ENCODE results near the gene MCM7. TPM values are rescaled to one million over a fixed set of nuclear protein-coding genes. Genes with fewer than 3 reads are reported as not detected.

Gene MCM7
- total and polyA plus RNA-seq, 2 of the 4 experiments (the other 2 are of a cell fraction) = 104 to 137 TPM

GRCh38 chr7:100107125-100107737 lies 6.0 kb upstream of the MCM7 start:
- Histone ChIP-seq H2AK9ac (replicated peaks; ENCODE audit: low read depth, low read length, poor library complexity) (no peak overlapping the region), H3K9me3 (ENCODE audit: control insufficient read depth, insufficient read depth, low read length) (no peaks in the 10 kb centered on the region), H3K4me3 (ENCODE audit: insufficient read depth, low read depth, low read length) (no peak overlapping the region), H4K5ac (ENCODE audit: low read depth, low read length) (no peak overlapping the region), H3K27me3 (ENCODE audit: control insufficient read depth, insufficient read depth, low read length) (no peaks in the 10 kb centered on the region), H3K36me3 (ENCODE audit: control insufficient read depth, insufficient read depth, low read length) (peaks cover 64% of the 10 kb centered on the region), H3K4me1 (ENCODE audit: control insufficient read depth, insufficient read depth, low read length) (peaks cover 7% of the 10 kb centered on the region), H2AFZ (replicated peaks; ENCODE audit: low read length, poor library complexity) (no peak overlapping the region), H3K18ac (ENCODE audit: low read depth, low read length) (no peak overlapping the region), H3K4ac (ENCODE audit: low read depth, low read length) (no peak overlapping the region), H3K79me1 (ENCODE audit: low read depth in 1 of 2, low read length in 2 of 2) (peaks cover 5 to 18% of the 10 kb centered on the region in 2 experiments), H3K9me1 (ENCODE audit: insufficient read depth, low read length) (peaks cover 5% of the 10 kb centered on the region; the same call in 1 of the 2 replicates), H2AK5ac (ENCODE audit: low read depth, low read length) (no peak overlapping the region), H2BK5ac (ENCODE audit: low read depth, low read length, poor library complexity, severe bottlenecking) (no peak overlapping the region), H4K91ac (ENCODE audit: insufficient read depth, low read depth, low read length) (no peak overlapping the region), H2BK20ac (ENCODE audit: low read depth, low read length) (no peak overlapping the region), H4K8ac (ENCODE audit: low read depth in 2 of 2, low read length in 2 of 2) (no peak overlapping the region), H3K4me2 (ENCODE audit: low read depth, low read length) (no peak overlapping the region), H2BK15ac (ENCODE audit: low read depth, low read length) (no peak overlapping the region), H3K27ac (ENCODE audit: insufficient read depth, low read length) (no peak overlapping the region), H3K23ac (ENCODE audit: low read depth, low read length) (no peak overlapping the region), H4K20me1 (ENCODE audit: insufficient read depth, low read length) (peaks cover 3% of the 10 kb centered on the region; the same call in 1 of the 2 replicates), H3K56ac (ENCODE audit: extremely low read depth, insufficient read depth, low read length) (no peak overlapping the region), H2BK120ac (ENCODE audit: low read depth, low read length) (no peak overlapping the region), H3K14ac (replicated peaks; ENCODE audit: low read depth, low read length) (no peak overlapping the region), H3K9ac (ENCODE audit: low read depth, low read length) (no peak overlapping the region)
- CTCF ChIA-PET = no interaction called here
- TSS peak; percentile 97 for BruUV-seq (replicated peaks)
- TF ChIP-seq CEBPB (IDR thresholded peaks at IDR 0.05; ENCODE audit: low read depth, low read length) (no peak), CTCF (conservative IDR thresholded peaks at IDR 0.05; ENCODE audit: low read depth, low read length) (no peak), POLR2A (IDR thresholded peaks at IDR 0.05; ENCODE audit: low read depth, low read length) (no peak), FOS (IDR thresholded peaks at IDR 0.05; ENCODE audit: low read depth, low read length) (no peak), NFE2L2 (IDR thresholded peaks at IDR 0.05; ENCODE audit: low read depth, low read length) (no peak), RCOR1 (IDR thresholded peaks at IDR 0.05; ENCODE audit: insufficient replicate concordance, low read length) (no peak), RAD21 (IDR thresholded peaks at IDR 0.05; ENCODE audit: low read length) (no peak), MAFK (IDR thresholded peaks at IDR 0.05; ENCODE audit: low read depth, low read length) (no peak), BHLHE40 (IDR thresholded peaks at IDR 0.05; ENCODE audit: low read depth, low read length) (no peak), RFX5 (IDR thresholded peaks at IDR 0.05; ENCODE audit: low read depth, low read length) (no peak), SMC3 (IDR thresholded peaks at IDR 0.05; ENCODE audit: low read depth, low read length) (no peak), MAZ (IDR thresholded peaks at IDR 0.05; ENCODE audit: borderline replicate concordance, low read depth, low read length) (no peak), CHD1 (IDR thresholded peaks at IDR 0.05; ENCODE audit: low read depth, low read length) (no peak)
- TF ChIP-seq, protein P1, sequence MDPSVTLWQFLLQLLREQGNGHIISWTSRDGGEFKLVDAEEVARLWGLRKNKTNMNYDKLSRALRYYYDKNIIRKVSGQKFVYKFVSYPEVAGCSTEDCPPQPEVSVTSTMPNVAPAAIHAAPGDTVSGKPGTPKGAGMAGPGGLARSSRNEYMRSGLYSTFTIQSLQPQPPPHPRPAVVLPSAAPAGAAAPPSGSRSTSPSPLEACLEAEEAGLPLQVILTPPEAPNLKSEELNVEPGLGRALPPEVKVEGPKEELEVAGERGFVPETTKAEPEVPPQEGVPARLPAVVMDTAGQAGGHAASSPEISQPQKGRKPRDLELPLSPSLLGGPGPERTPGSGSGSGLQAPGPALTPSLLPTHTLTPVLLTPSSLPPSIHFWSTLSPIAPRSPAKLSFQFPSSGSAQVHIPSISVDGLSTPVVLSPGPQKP (IDR thresholded peaks at IDR 0.05; ENCODE audit: borderline replicate concordance, low read depth, low read length) = no peak
- in situ Hi-C loops (cut with MboI; ENCODE audit: low sequenced_read_pairs) (no loop called here), dilution Hi-C loops (cut with HindIII; ENCODE audit: low sequenced_read_pairs, unreplicated experiment) (no loop called here), intact Hi-C loops (cut with micrococcal nuclease) (no loop called here)
- 82% methylated on average over 14 of the region's 25 CpGs; no CpG with 5 or more reads in 1 of the 2 experiments for WGBS, 2 experiments (ENCODE audit: extremely low coverage in 2 of 2, insufficient read length in 1 of 2)
- ATAC-seq (ENCODE audit: low read depth) (no peak), DNase-seq (no peak)
- POLR2A ChIA-PET (ENCODE audit: unreplicated experiment) = no interaction called here
